Endothelial cell of umbilical vein (primary cell): Measurements from ENCODE around the gene IGFBP7. TPM values are rescaled to one million over a fixed set of nuclear protein-coding genes. Genes with fewer than 3 reads are reported as not detected.
A peak's percentile ranks its signal among the peaks of the same experiment; 100 is the strongest.

Experiments used
- BruUV-seq: library from RNA; stranded (reverse); fragments of 400-500 nt; replicated peaks from 2 replicates; lab custom pipeline; 2021; lab: Mats Ljungman, UMichigan
- CTCF ChIA-PET: fragments of 300-600, 350-600 bp; sonication (Branson Sonifier 250); formaldehyde crosslinking; loops from one replicate; lab custom pipeline; 2021; ENCODE audit warnings: antibody characterized with exemption, inconsistent platforms; lab: Charles Lee
- POLR2A ChIA-PET: fragments of 300-600, 350-600 bp; sonication (Branson Sonifier 250); formaldehyde crosslinking; loops from one replicate; lab custom pipeline; 2021; ENCODE audit warnings: antibody characterized with exemption, inconsistent platforms; lab: Charles Lee
- DNase-seq: peaks from one replicate; pipeline ENCODE4 v3.0.0-alpha.2; 2011; ENCODE audit warnings: low read depth, low spot score
- FAIRE-seq: peaks from 2 replicates; lab custom pipeline; 2011; peaks lifted over from hg19 to GRCh38; lab: Jason Lieb, UNC
- H2AFZ ChIP-seq: 2 replicates; pipeline ENCODE4 v1.6.0; 2012; ENCODE audit warnings: low read depth, low read length, control low read depth, inconsistent platforms
- H3K27ac ChIP-seq: 2 replicates; pipeline ENCODE4 v1.5.1; 2011; ENCODE audit warnings: low read depth, mild to moderate bottlenecking, control low read depth, low read length, moderate library complexity; ENCODE audit not compliant: insufficient read depth
- H3K27me3 ChIP-seq, 2 experiments: 2 replicates each; pipeline versions ENCODE4 v1.6.0 to v1.6.1; 2011; ENCODE audit warnings: low read length in 2 of 2, mixed read lengths in 1 of 2; ENCODE audit not compliant: control insufficient read depth in 2 of 2, insufficient read depth in 2 of 2
- H3K36me3 ChIP-seq, 2 experiments: 2 replicates in 1 of 2; 3 replicates in 1 of 2; pipeline ENCODE4 v1.5.1; 2011; ENCODE audit warnings: low read length in 2 of 2, mild to moderate bottlenecking in 1 of 2, moderate library complexity in 1 of 2; ENCODE audit not compliant: control insufficient read depth in 2 of 2, insufficient read depth in 2 of 2; ENCODE audit errors: extremely low read depth in 1 of 2
- H3K4me1 ChIP-seq: 3 replicates; pipeline ENCODE4 v1.5.1; 2011; ENCODE audit warnings: mild to moderate bottlenecking, low read length; ENCODE audit not compliant: control insufficient read depth, insufficient read depth; ENCODE audit errors: extremely low read depth
- H3K4me2 ChIP-seq: 2 replicates; pipeline ENCODE4 v1.6.1; 2011; ENCODE audit warnings: low read length, control low read depth, mixed read lengths; ENCODE audit not compliant: insufficient read depth
- H3K4me3 ChIP-seq, 3 experiments: fragments of 200-600 bp in 1 of 3; sonication (generic), shearing (Covaris generic) in 1 of 3; replicated peaks in 1 of 3; 2 replicates each; pipeline ENCODE4 v1.5.1; 2011 to 2016; ENCODE audit warnings: control low read depth in 3 of 3, low read length in 3 of 3, mild to moderate bottlenecking in 2 of 3, inconsistent platforms in 1 of 3, low read depth in 1 of 3, moderate library complexity in 1 of 3; ENCODE audit not compliant: insufficient read depth in 1 of 3
- H3K79me2 ChIP-seq: 2 replicates; pipeline ENCODE4 v1.6.0; 2012; ENCODE audit warnings: low read length, inconsistent platforms; ENCODE audit not compliant: control insufficient read depth, insufficient read depth
- H3K9ac ChIP-seq: replicated peaks from 2 replicates; pipeline ENCODE3; 2011; ENCODE audit warnings: low read length, control low read depth; ENCODE audit not compliant: insufficient read depth; ENCODE audit errors: extremely low read depth
- H3K9me1 ChIP-seq: replicated peaks from 3 replicates; pipeline ENCODE4 v1.6.0; 2011; ENCODE audit warnings: mild to moderate bottlenecking, low read length; ENCODE audit not compliant: control insufficient read depth, insufficient read depth; ENCODE audit errors: extremely low read depth
- H3K9me3 ChIP-seq: replicated peaks from 2 replicates; pipeline ENCODE4 v1.5.1; 2012; ENCODE audit warnings: low read length, inconsistent platforms; ENCODE audit not compliant: control insufficient read depth, insufficient read depth
- H4K20me1 ChIP-seq: replicated peaks from 2 replicates; pipeline ENCODE3; 2011; ENCODE audit warnings: mild to moderate bottlenecking, low read length; ENCODE audit not compliant: control insufficient read depth, insufficient read depth; ENCODE audit errors: extremely low read depth
- EZH2 ChIP-seq: IDR thresholded peaks from 2 replicates; pipeline ENCODE4 v1.6.1; 2012; ENCODE audit warnings: borderline replicate concordance, low read depth, mild to moderate bottlenecking, moderate library complexity, low read length, inconsistent platforms; ENCODE audit not compliant: severe bottlenecking
- FOS ChIP-seq: IDR thresholded peaks from 2 replicates; pipeline ENCODE4 v1.6.1; 2011; ENCODE audit warnings: mild to moderate bottlenecking, low read length, moderate library complexity, borderline replicate concordance; ENCODE audit not compliant: insufficient read depth
- GATA2 ChIP-seq: IDR thresholded peaks from 2 replicates; pipeline ENCODE4 v1.7.0; 2011; ENCODE audit warnings: low read depth, mild to moderate bottlenecking, moderate library complexity, mixed read lengths, low read length; ENCODE audit not compliant: insufficient read length, insufficient read depth
- MYC ChIP-seq: IDR thresholded peaks from one replicate; pipeline ENCODE4 v1.6.1; 2011; ENCODE audit warnings: mild to moderate bottlenecking, low read depth, low read length
- POLR2A ChIP-seq: IDR thresholded peaks from 2 replicates; pipeline ENCODE4 v1.6.1; 2012; ENCODE audit warnings: low read depth, mild to moderate bottlenecking, control low read depth, low read length
- POLR2AphosphoS5 ChIP-seq: IDR thresholded peaks from 2 replicates; pipeline ENCODE4 v1.6.1; 2012; ENCODE audit warnings: low read depth, mild to moderate bottlenecking, control low read depth, low read length, moderate library complexity; ENCODE audit not compliant: insufficient read depth
- dilution Hi-C: fragments of 300-500 bp; cut with MboI; formaldehyde crosslinking; loops from one replicate; pipeline ENCODE4 v1.15.0; 2019; ENCODE audit warnings: low sequenced_read_pairs; ENCODE audit not compliant: extremely low pct_ligation_motif_present
- intact Hi-C: fragments of 100-400 bp; cut with micrococcal nuclease; formaldehyde crosslinking; loops from one replicate; pipeline ENCODE4 v1.10.0; 2022
- polyA plus RNA-seq, 4 experiments: library from polyadenylated mRNA; depleted of rRNA in 3 of 4; stranded (reverse) in 3 of 4; unstranded in 1 of 4; fragments of >200 nt; gene quantifications; 2 replicates each; pipeline versions ENCODE4 v1.2.1 to v1.2.3, GENCODE V29; 2011 to 2012; ENCODE audit warnings: missing spikeins in 1 of 4
- total RNA-seq: library from RNA; stranded (reverse); gene quantifications from 2 replicates; pipeline ENCODE4 v1.2.3, GENCODE V29; 2021
- TF ChIP-seq, protein P1 (sequence below), 2 donors: IDR thresholded peaks; 1 replicate in 1 of 2; 2 replicates in 1 of 2; pipeline ENCODE4 v1.5.1; 2011; ENCODE audit warnings: low read length in 2 of 2, mild to moderate bottlenecking in 2 of 2, moderate library complexity in 2 of 2, control low read depth in 1 of 2, inconsistent platforms in 1 of 2, low read depth in 1 of 2; ENCODE audit not compliant: insufficient read depth in 1 of 2; ENCODE audit errors: extremely low read depth in 1 of 2
- TF ChIP-seq, protein P2 (sequence below): IDR thresholded peaks from 2 replicates; pipeline ENCODE4 v1.6.1; 2011; ENCODE audit not compliant: insufficient read depth, insufficient read length

IGFBP7 gene
- total and polyA plus RNA-seq, 2 donors (not counting 3 experiments of a cell fraction or from before 2014, with no cell fraction given) = 526 to 770 TPM

DNA sequence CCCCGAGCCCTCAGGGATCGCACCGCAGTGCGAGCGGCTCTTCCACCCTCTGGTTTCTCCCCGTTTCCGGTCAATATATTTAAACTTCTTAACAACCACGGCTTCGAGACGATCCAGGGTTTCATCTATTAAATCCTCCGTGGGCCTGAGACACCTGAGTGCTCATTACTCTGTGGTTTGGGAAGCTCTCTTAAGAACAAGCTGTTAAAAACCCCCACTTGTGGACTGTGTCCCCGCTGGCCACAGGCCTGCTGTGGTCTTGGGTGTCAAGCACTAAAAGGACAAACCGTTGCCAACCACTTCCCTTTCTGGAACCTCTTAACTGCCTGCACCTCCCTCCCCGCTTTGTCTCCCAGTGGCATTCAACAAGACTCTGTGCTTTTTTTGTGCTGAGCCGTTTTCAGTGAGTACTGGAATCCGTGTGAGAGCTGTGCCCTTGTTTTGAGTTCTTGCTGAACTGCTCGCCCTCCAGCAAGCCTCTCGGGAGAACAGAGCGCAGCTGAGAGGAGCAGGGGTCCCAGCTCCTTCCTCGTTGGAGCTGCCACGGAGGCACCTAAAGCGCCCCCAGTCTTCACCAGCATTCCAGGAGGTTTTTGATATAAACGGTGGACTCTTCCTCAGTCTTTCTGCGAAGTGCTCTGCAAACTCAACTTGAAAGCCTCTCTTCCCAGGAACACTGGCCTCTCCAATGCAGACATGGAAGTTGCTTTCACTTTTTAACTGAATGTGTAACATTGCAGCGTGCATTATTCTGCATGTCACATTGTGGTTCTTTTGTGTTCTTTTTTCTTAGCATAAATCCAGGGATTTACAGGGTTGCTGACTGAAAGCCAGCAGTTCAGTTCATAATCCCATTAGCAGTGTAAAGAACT lies 691 bp upstream of the IGFBP7 start:
- no peaks in the 10 kb centered on the region for H3K9me3 ChIP-seq
- no peaks in the 10 kb centered on the region for H4K20me1 ChIP-seq
- H3K4me2 ChIP-seq = peak overlapping the region; percentile 68
- peak overlapping the region; percentile 20 to 85 (median 52) for H3K4me3 ChIP-seq
- peak overlapping the region; percentile 95 for H3K9ac ChIP-seq
- TSS peak; percentile 64 for BruUV-seq
- peak overlapping the region; percentile 69 for H2AFZ ChIP-seq
- H3K4me1 ChIP-seq = peaks cover 21% of the 10 kb centered on the region
- intact Hi-C loops = loop anchor here (1.0 kb wide), 4 partner anchors 30 to 73 kb away; no protein-coding TSS in a partner anchor
- H3K79me2 ChIP-seq = peaks cover 40% of the 10 kb centered on the region
- FAIRE-seq (peak; percentile 76), DNase-seq (peak; percentile 82)
- ChIA-PET POLR2A (interaction anchor here (0.8 to 1.5 kb wide), 4 partner anchors 8 to 30 kb away, joined by 4 to 7 read pairs (median 5); no protein-coding TSS in a partner anchor), CTCF (interaction anchor here (0.8 to 1.7 kb wide), 10 partner anchors 9 to 73 kb away, joined by 3 to 12 read pairs (median 4); no protein-coding TSS in a partner anchor)
- dilution Hi-C loops = no loop called here
- no peaks in the 10 kb centered on the region for H3K36me3 ChIP-seq
- TF ChIP-seq POLR2A = no peak
- TF ChIP-seq, protein P1, sequence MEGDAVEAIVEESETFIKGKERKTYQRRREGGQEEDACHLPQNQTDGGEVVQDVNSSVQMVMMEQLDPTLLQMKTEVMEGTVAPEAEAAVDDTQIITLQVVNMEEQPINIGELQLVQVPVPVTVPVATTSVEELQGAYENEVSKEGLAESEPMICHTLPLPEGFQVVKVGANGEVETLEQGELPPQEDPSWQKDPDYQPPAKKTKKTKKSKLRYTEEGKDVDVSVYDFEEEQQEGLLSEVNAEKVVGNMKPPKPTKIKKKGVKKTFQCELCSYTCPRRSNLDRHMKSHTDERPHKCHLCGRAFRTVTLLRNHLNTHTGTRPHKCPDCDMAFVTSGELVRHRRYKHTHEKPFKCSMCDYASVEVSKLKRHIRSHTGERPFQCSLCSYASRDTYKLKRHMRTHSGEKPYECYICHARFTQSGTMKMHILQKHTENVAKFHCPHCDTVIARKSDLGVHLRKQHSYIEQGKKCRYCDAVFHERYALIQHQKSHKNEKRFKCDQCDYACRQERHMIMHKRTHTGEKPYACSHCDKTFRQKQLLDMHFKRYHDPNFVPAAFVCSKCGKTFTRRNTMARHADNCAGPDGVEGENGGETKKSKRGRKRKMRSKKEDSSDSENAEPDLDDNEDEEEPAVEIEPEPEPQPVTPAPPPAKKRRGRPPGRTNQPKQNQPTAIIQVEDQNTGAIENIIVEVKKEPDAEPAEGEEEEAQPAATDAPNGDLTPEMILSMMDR (IDR thresholded peaks at IDR 0.05; ENCODE audit: extremely low read depth in 1 of 2, insufficient read depth in 1 of 2, low read depth in 1 of 2, low read length in 2 of 2) = no peak
- TF ChIP-seq, protein P2, sequence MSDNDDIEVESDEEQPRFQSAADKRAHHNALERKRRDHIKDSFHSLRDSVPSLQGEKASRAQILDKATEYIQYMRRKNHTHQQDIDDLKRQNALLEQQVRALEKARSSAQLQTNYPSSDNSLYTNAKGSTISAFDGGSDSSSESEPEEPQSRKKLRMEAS = no peak
- no peak for TF ChIP-seq MYC
- no peak for TF ChIP-seq FOS
- TF ChIP-seq GATA2 = no peak
- TF ChIP-seq POLR2AphosphoS5 = no peak
- no peak for TF ChIP-seq EZH2
- no peaks in the 10 kb centered on the region for H3K27me3 ChIP-seq
- H3K27ac ChIP-seq = peak overlapping the region; percentile 54
- no peaks in the 10 kb centered on the region for H3K9me1 ChIP-seq
